Aorta (tissue), 5 donors: ENCODE results near the gene EGLN1. TPM values are rescaled to one million over a fixed set of nuclear protein-coding genes. Genes with fewer than 3 reads are reported as not detected.

Source experiments
- ATAC-seq: fragments of 200-7000 bp; cut with Tn5 transposase; one replicate; pipeline ENCODE4 v1.9.1; 2022; ENCODE audit warnings: moderate library complexity; ENCODE audit not compliant: low FRiP score
- DNase-seq, 2 donors: peaks; one replicate each; pipeline ENCODE4 v3.0.0-alpha.2; 2020
- H3K27ac ChIP-seq, 2 donors: one replicate each; pipeline ENCODE4 v1.5.1; 2013; ENCODE audit warnings: low read length in 2 of 2, mild to moderate bottlenecking in 2 of 2, moderate library complexity in 2 of 2, control low read depth in 1 of 2, inconsistent platforms in 1 of 2, low read depth in 1 of 2
- H3K27me3 ChIP-seq, 2 donors: one replicate each; pipeline ENCODE4 v1.6.1; 2013; ENCODE audit warnings: control low read depth in 1 of 2, low read length in 1 of 2, mild to moderate bottlenecking in 1 of 2, moderate library complexity in 1 of 2; ENCODE audit not compliant: insufficient read depth in 2 of 2, control insufficient read depth in 1 of 2
- H3K36me3 ChIP-seq, 2 donors: one replicate each; pipeline ENCODE4 v1.6.1; 2013; ENCODE audit warnings: control low read depth in 1 of 2, low read length in 1 of 2, mild to moderate bottlenecking in 1 of 2; ENCODE audit not compliant: insufficient read depth in 2 of 2, control insufficient read depth in 1 of 2
- H3K4me1 ChIP-seq, 2 donors: one replicate each; pipeline ENCODE4 v1.6.1; 2013; ENCODE audit warnings: low read length in 2 of 2, control low read depth in 1 of 2, mild to moderate bottlenecking in 1 of 2, moderate library complexity in 1 of 2; ENCODE audit not compliant: insufficient read depth in 2 of 2, control insufficient read depth in 1 of 2
- H3K4me3 ChIP-seq, 2 donors: one replicate each; pipeline ENCODE4 v1.5.1; 2013; ENCODE audit warnings: low read length in 2 of 2, control low read depth in 1 of 2, mild to moderate bottlenecking in 1 of 2
- H3K9me3 ChIP-seq: one replicate; pipeline ENCODE4 v1.6.1; 2013; ENCODE audit warnings: mild to moderate bottlenecking, low read length; ENCODE audit not compliant: control insufficient read depth
- WGBS, 2 donors: extraction: QIAGEN DNeasy Blood & Tissue Kit; methylation state at CpG; one replicate each; pipeline ENCODE4 v1.1.7; 2013; 5-methylcytosine and 5-hydroxymethylcytosine counted together
- intact Hi-C, 2 donors: fragments of 100-400 bp; cut with DNase I; formaldehyde crosslinking; loops; one replicate each; pipeline versions ENCODE4 v1.14.2 to v1.15.0; 2022
- polyA plus RNA-seq, 2 donors: library from polyadenylated mRNA; stranded (reverse); fragments of 200-250 nt; gene quantifications; one replicate each; pipeline ENCODE4 v1.2.3, GENCODE V29; 2013
- total RNA-seq, 2 donors: library from RNA; stranded (reverse); fragmentation: NEBNext Ultra II Directional; extraction: Animal tissue kit (Norgen Biotek cat#: 25700); gene quantifications; one replicate each; pipeline ENCODE4 v1.2.1, GENCODE V29; 2021
- donor health status: healthy with polysubstance abuse.
- donor health status: Bipolar disorder and iron deficiency.
- donor health status: DM: no; HTN: no; CAD: no.
- donor health status: DM: no; HTN: no; CAD: no.
- donor health status: DM: yes; HTN: yes; CAD: no.

Gene EGLN1
- total and polyA plus RNA-seq, 4 donors = 11.7 to 50.4 (median 28.1) TPM

GRCh38 chr1:231419738-231420298 is 2.3 kb downstream of the EGLN1 start:
- Histone ChIP-seq H3K4me3 (peak overlapping the region; percentile 61 to 97), H3K4me1 (no peaks in the 10 kb centered on the region), H3K27ac (peak overlapping the region in 1 of 2 donors; percentile 6), H3K36me3 (no peaks in the 10 kb centered on the region), H3K9me3 (no peaks in the 10 kb centered on the region), H3K27me3 (no peaks in the 10 kb centered on the region)
- intact Hi-C loops = loop anchor here (2.0 to 5.0 kb wide), 4 partner anchors 13 to 109 kb away; partner anchors contain the start of genes EXOC8 (in 1 of the 2), SPRTN (in 1 of the 2) and TSNAX (in 1 of the 2)
- WGBS, 2 donors = 3 to 5% methylated on average over 8 of the region's 8 CpGs
- DNase-seq (no peak), ATAC-seq (no peak)

- H3K4me3 ChIP-seq = peak overlapping the region; percentile 16 to 61
- H3K27ac ChIP-seq = no peak overlapping the region
- H3K36me3 ChIP-seq = no peaks in the 10 kb centered on the region
- intact Hi-C loops = no loop called here
- H3K9me3 ChIP-seq = no peaks in the 10 kb centered on the region
- no peak for DNase-seq
- H3K4me1 ChIP-seq = peaks cover 0 to 3% of the 10 kb centered on the region in 2 donors
- no peak for ATAC-seq
- 28 to 31% methylated on average over 1 of the region's 1 CpG for WGBS, 2 donors
- no peaks in the 10 kb centered on the region for H3K27me3 ChIP-seq
These were observed 2.9 kb downstream of the EGLN1 start for GRCh38 chr1:231419147-231419546.

GRCh38 chr1:231418741-231419107 is 3.4 kb downstream of the EGLN1 start:
- Histone ChIP-seq H3K9me3 (no peaks in the 10 kb centered on the region), H3K27me3 (no peaks in the 10 kb centered on the region), H3K4me1 (peaks cover 0 to 5% of the 10 kb centered on the region in 2 donors), H3K36me3 (no peaks in the 10 kb centered on the region), H3K27ac (no peak overlapping the region), H3K4me3 (peak overlapping the region; percentile 16 to 61)
- DNase-seq (no peak), ATAC-seq (no peak)
- 13 to 18% methylated on average over 4 of the region's 4 CpGs for WGBS, 2 donors
- intact Hi-C loops = no loop called here

- 37 to 47% methylated on average over 4 of the region's 4 CpGs for WGBS, 2 donors
- no peaks in the 10 kb centered on the region for H3K9me3 ChIP-seq
- H3K4me1 ChIP-seq = peaks cover 0 to 5% of the 10 kb centered on the region in 2 donors
- H3K36me3 ChIP-seq = no peaks in the 10 kb centered on the region
- no peak for ATAC-seq
- DNase-seq = no peak
- no peak overlapping the region for H3K27ac ChIP-seq
- intact Hi-C loops = no loop called here
- no peaks in the 10 kb centered on the region for H3K27me3 ChIP-seq
- H3K4me3 ChIP-seq = peak overlapping the region; percentile 13 to 61
These were observed 3.9 kb downstream of the EGLN1 start for GRCh38 chr1:231418101-231418740.

GRCh38 chr1:231417513-231417912 is 4.6 kb downstream of the EGLN1 start:
- H3K36me3 ChIP-seq = no peaks in the 10 kb centered on the region
- intact Hi-C loops = no loop called here
- H3K4me3 ChIP-seq = peak overlapping the region; percentile 13 to 46
- H3K27ac ChIP-seq = no peak overlapping the region
- WGBS, 2 donors = 57 to 61% methylated on average over 2 of the region's 2 CpGs
- H3K9me3 ChIP-seq = no peaks in the 10 kb centered on the region
- ATAC-seq (no peak), DNase-seq (no peak)
- no peaks in the 10 kb centered on the region for H3K27me3 ChIP-seq
- H3K4me1 ChIP-seq = peaks cover 0 to 5% of the 10 kb centered on the region in 2 donors

GRCh38 chr1:231416901-231417300 is 5.2 kb downstream of the EGLN1 start:
- ATAC-seq (no peak), DNase-seq (no peak)
- WGBS, 2 donors = 5 to 13% methylated on average over 1 of the region's 1 CpG
- Histone ChIP-seq H3K27me3 (no peaks in the 10 kb centered on the region), H3K36me3 (no peaks in the 10 kb centered on the region), H3K4me1 (peaks cover 0 to 5% of the 10 kb centered on the region in 2 donors), H3K27ac (no peak overlapping the region), H3K9me3 (no peaks in the 10 kb centered on the region), H3K4me3 (no peak overlapping the region)
- intact Hi-C loops = no loop called here

GRCh38 chr1:231415018-231415583 is 7.0 kb downstream of the EGLN1 start:
- no peak overlapping the region for H3K4me3 ChIP-seq
- 73 to 79% methylated on average over 5 of the region's 5 CpGs for WGBS, 2 donors
- H3K36me3 ChIP-seq = no peaks in the 10 kb centered on the region
- H3K27ac ChIP-seq = peak overlapping the region in 1 of 2 donors; percentile 8
- ATAC-seq (no peak), DNase-seq (no peak)
- H3K27me3 ChIP-seq = no peaks in the 10 kb centered on the region
- H3K9me3 ChIP-seq = no peaks in the 10 kb centered on the region
- peaks cover 0 to 6% of the 10 kb centered on the region in 2 donors for H3K4me1 ChIP-seq
- intact Hi-C loops = no loop called here

GRCh38 chr1:231414260-231415016 is 7.6 kb downstream of the EGLN1 start:
- intact Hi-C loops = no loop called here
- H3K4me1 ChIP-seq = peaks cover 0 to 10% of the 10 kb centered on the region in 2 donors
- WGBS, 2 donors = 65 to 66% methylated on average over 7 of the region's 7 CpGs
- DNase-seq = no peak
- no peak for ATAC-seq
- H3K27me3 ChIP-seq = no peaks in the 10 kb centered on the region
- no peak overlapping the region for H3K4me3 ChIP-seq
- H3K9me3 ChIP-seq = no peaks in the 10 kb centered on the region
- no peaks in the 10 kb centered on the region for H3K36me3 ChIP-seq
- H3K27ac ChIP-seq = peak overlapping the region; percentile 8 to 43
